HCT116 (cell line): ENCODE results near the gene ZNF462. TPM values are rescaled to one million over a fixed set of nuclear protein-coding genes. Genes with fewer than 3 reads are reported as not detected.

Experiments
- ATAC-seq: fragments of 200-7000 bp; cut with Tn5 transposase; 2 replicates; pipeline ENCODE4 v1.9.1; 2020; ENCODE audit warnings: mild to moderate bottlenecking, moderate library complexity
- BruUV-seq: library from RNA; stranded (reverse); fragments of 400-500 nt; replicated peaks from 2 replicates; lab custom pipeline; 2021; lab: Mats Ljungman, UMichigan
- CTCF ChIA-PET: fragments of 300-600 bp; sonication (Branson Sonifier 250); formaldehyde crosslinking; loops from one replicate; lab custom pipeline; 2021; ENCODE audit warnings: antibody characterized with exemption; lab: Charles Lee
- POLR2A ChIA-PET: fragments of 300-600, 350-600 bp; sonication (Branson Sonifier 250); formaldehyde crosslinking; loops from one replicate; lab custom pipeline; 2021; ENCODE audit warnings: antibody characterized with exemption; lab: Charles Lee
- RAD21 ChIA-PET, 2 experiments: fragments of 300-600 bp; sonication (Branson Sonifier 250); formaldehyde crosslinking; loops; one replicate each; lab custom pipeline; 2023; ENCODE audit warnings: low total read pairs in 2 of 2; ENCODE audit not compliant: uncharacterized antibody in 2 of 2, unreplicated experiment in 2 of 2, low non-redundant PET in 1 of 2; lab: Charles Lee
- DNase-seq: peaks from one replicate; pipeline ENCODE4 v3.0.0-alpha.2; 2010; ENCODE audit warnings: low read depth, low spot score
- H2AFZ ChIP-seq: fragments of 200-600 bp; shearing (Covaris generic), sonication (generic); 2 replicates; pipeline ENCODE4 v1.6.1; 2017; ENCODE audit warnings: low read depth, mixed run types, mixed read lengths, antibody characterized with exemption, low read length; ENCODE audit not compliant: poor library complexity, severe bottlenecking
- H3K27ac ChIP-seq: 2 replicates; pipeline ENCODE4 v1.5.1; 2012; ENCODE audit warnings: low read depth, low read length
- H3K27me3 ChIP-seq: fragments of 200-600 bp; sonication (generic); 2 replicates; pipeline ENCODE4 v1.6.1; 2016; ENCODE audit warnings: mixed run types, low read length, mixed read lengths; ENCODE audit not compliant: insufficient read depth
- H3K36me3 ChIP-seq, 2 experiments: fragments of 200-500 bp in 1 of 2; fragments of 200-600 bp in 1 of 2; sonication (Bioruptor generic) in 1 of 2; sonication (generic) in 1 of 2; 2 replicates each; pipeline versions ENCODE4 v1.5.1 to v1.6.1; 2014 to 2016; ENCODE audit warnings: low read length in 2 of 2, inconsistent platforms in 1 of 2, mixed read lengths in 1 of 2, mixed run types in 1 of 2; ENCODE audit not compliant: insufficient read depth in 2 of 2, control insufficient read depth in 1 of 2
- H3K4me1 ChIP-seq, 2 experiments: fragments of 200-600 bp in 1 of 2; sonication (generic) in 1 of 2; 2 replicates each; pipeline versions ENCODE4 v1.5.1 to v1.6.1; 2012 to 2017; ENCODE audit warnings: low read length in 2 of 2, inconsistent platforms in 1 of 2, mild to moderate bottlenecking in 1 of 2, mixed read lengths in 1 of 2, mixed run types in 1 of 2, moderate library complexity in 1 of 2; ENCODE audit not compliant: insufficient read depth in 2 of 2, control insufficient read depth in 1 of 2
- H3K4me2 ChIP-seq: fragments of 200-600 bp; sonication (generic); 2 replicates; pipeline ENCODE4 v1.6.1; 2017; ENCODE audit warnings: mixed run types, low read length, mixed read lengths
- H3K4me3 ChIP-seq, 2 experiments: fragments of 200-600 bp in 1 of 2; sonication (generic) in 1 of 2; replicated peaks in 1 of 2; 2 replicates each; pipeline ENCODE4 v1.5.1; 2011 to 2016; ENCODE audit warnings: low read length in 2 of 2, control low read depth in 1 of 2, low read depth in 1 of 2, mild to moderate bottlenecking in 1 of 2, mixed read lengths in 1 of 2, mixed run types in 1 of 2
- H3K79me2 ChIP-seq: fragments of 200-600 bp; sonication (generic); 2 replicates; pipeline ENCODE4 v1.6.1; 2017; ENCODE audit warnings: mild to moderate bottlenecking, mixed run types, low read length, moderate library complexity, mixed read lengths; ENCODE audit not compliant: insufficient read depth
- H3K9ac ChIP-seq: fragments of 200-600 bp; sonication (generic); 2 replicates; pipeline ENCODE4 v1.6.1; 2016; ENCODE audit warnings: low read length, mixed read lengths
- H3K9me2 ChIP-seq: fragments of 200-600 bp; sonication (generic), shearing (Covaris generic); 2 replicates; pipeline ENCODE4 v1.6.1; 2017; ENCODE audit warnings: mixed run types, mild to moderate bottlenecking, moderate library complexity; ENCODE audit not compliant: insufficient read depth
- H3K9me3 ChIP-seq, 2 experiments: fragments of 200-500 bp in 1 of 2; fragments of 200-600 bp in 1 of 2; sonication (Bioruptor generic) in 1 of 2; sonication (generic) in 1 of 2; 2 replicates each; pipeline ENCODE4 v1.6.1; 2014 to 2017; ENCODE audit warnings: low read length in 2 of 2, mixed read lengths in 2 of 2, inconsistent platforms in 1 of 2, low read depth in 1 of 2, mild to moderate bottlenecking in 1 of 2, mixed run types in 1 of 2, moderate library complexity in 1 of 2; ENCODE audit not compliant: control insufficient read depth in 1 of 2, insufficient read depth in 1 of 2
- H4K20me1 ChIP-seq: fragments of 200-600 bp; sonication (generic), shearing (Covaris generic); 2 replicates; pipeline ENCODE4 v1.6.1; 2017; ENCODE audit warnings: mixed run types, mild to moderate bottlenecking, moderate library complexity; ENCODE audit not compliant: insufficient read depth
- CEBPB ChIP-seq: IDR thresholded peaks from 2 replicates; pipeline ENCODE4 v1.6.1; 2012; ENCODE audit warnings: low read depth
- CTCF ChIP-seq, 3 experiments: fragments of 200-600 bp in 1 of 3; sonication (generic) in 1 of 3; IDR thresholded peaks in 2 of 3; conservative IDR thresholded peaks in 1 of 3; 2 replicates each; pipeline ENCODE4 v1.5.1; 2012 to 2017; ENCODE audit warnings: low read depth in 2 of 3, low read length in 2 of 3, antibody characterized with exemption in 1 of 3, borderline replicate concordance in 1 of 3, control low read depth in 1 of 3, mild to moderate bottlenecking in 1 of 3, mixed read lengths in 1 of 3, mixed run types in 1 of 3, moderate library complexity in 1 of 3; ENCODE audit not compliant: insufficient read depth in 1 of 3
- EGR1 ChIP-seq: IDR thresholded peaks from 2 replicates; pipeline ENCODE4 v1.6.1; 2012; ENCODE audit warnings: low read depth
- EZH2phosphoT487 ChIP-seq: fragments of 200-600 bp; IDR thresholded peaks from 2 replicates; pipeline ENCODE4 v1.6.1; 2018; ENCODE audit warnings: antibody characterized with exemption, borderline replicate concordance
- FOSL1 ChIP-seq: IDR thresholded peaks from 2 replicates; pipeline ENCODE4 v1.6.1; 2012; ENCODE audit warnings: low read depth
- MAX ChIP-seq: IDR thresholded peaks from 2 replicates; pipeline ENCODE4 v1.6.1; 2012
- POLR2A ChIP-seq: IDR thresholded peaks from 2 replicates; pipeline ENCODE4 v1.7.0; 2011; ENCODE audit warnings: borderline replicate concordance; ENCODE audit not compliant: insufficient read depth, insufficient read length; ENCODE audit errors: extremely low read depth
- REST ChIP-seq: IDR thresholded peaks from 2 replicates; pipeline ENCODE4 v1.6.1; 2012; ENCODE audit warnings: low read depth
- SIN3A ChIP-seq: IDR thresholded peaks from 2 replicates; pipeline ENCODE4 v1.6.1; 2012; ENCODE audit warnings: low read depth
- SP1 ChIP-seq: IDR thresholded peaks from 2 replicates; pipeline ENCODE4 v1.6.1; 2012; ENCODE audit warnings: low read depth
- SRF ChIP-seq: IDR thresholded peaks from 2 replicates; pipeline ENCODE4 v1.6.1; 2012; ENCODE audit warnings: low read depth
- TCF7L2 ChIP-seq: IDR thresholded peaks from 2 replicates; pipeline ENCODE4 v1.7.0; 2011; ENCODE audit warnings: borderline replicate concordance, inconsistent platforms; ENCODE audit not compliant: insufficient read depth, insufficient read length; ENCODE audit errors: extremely low read depth
- YY1 ChIP-seq: IDR thresholded peaks from 2 replicates; pipeline ENCODE4 v1.6.1; 2011; ENCODE audit warnings: low read length, low read depth, moderate library complexity, mild to moderate bottlenecking; ENCODE audit not compliant: insufficient replicate concordance; ENCODE audit errors: extremely low read depth
- ZFX ChIP-seq: fragments of 450-650 bp; IDR thresholded peaks from 2 replicates; pipeline ENCODE4 v1.6.1; 2017
- ZNF274 ChIP-seq: fragments of 200-500 bp; sonication (Bioruptor generic); IDR thresholded peaks from 2 replicates; pipeline ENCODE4 v1.6.1; 2014; ENCODE audit warnings: mild to moderate bottlenecking, low read depth, low read length, inconsistent platforms
- intact Hi-C: fragments of 100-400 bp; cut with micrococcal nuclease; formaldehyde crosslinking; loops from 2 replicates; pipeline ENCODE4 v1.10.0; 2022
- total RNA-seq: library from RNA; stranded (reverse); gene quantifications from one replicate; pipeline ENCODE4 v1.2.1, GENCODE V29; 2021; ENCODE audit not compliant: unreplicated experiment

Gene ZNF462
- total RNA-seq, 1 experiment from 2014 or later: 18.1 TPM

GRCh38 chr9:106974341-106974740 lies 111.4 kb downstream of the ZNF462 start:
- BruUV-seq: no TSS peak
- peaks cover 0 to 4% of the 10 kb centered on the region in 2 experiments; a peak in 2 of 4 replicates for H3K36me3 ChIP-seq

More at GRCh38 chr9:106974341-106974740, 111.4 kb downstream of the ZNF462 start:
- H4K20me1 ChIP-seq: no peaks in the 10 kb centered on the region
- H3K4me1 ChIP-seq: no peaks in the 10 kb centered on the region
- H2AFZ ChIP-seq: no peak overlapping the region
- H3K9ac ChIP-seq: no peak overlapping the region
- intact Hi-C loops: no loop called here
- H3K27ac ChIP-seq: no peak overlapping the region
- TF ChIP-seq SP1: no peak
- TF ChIP-seq FOSL1: no peak
- no peak for TF ChIP-seq ZFX
- TF ChIP-seq REST: no peak
- TF ChIP-seq SIN3A: no peak
- TF ChIP-seq CEBPB: no peak
- TF ChIP-seq ZNF274: no peak
- no peak for TF ChIP-seq EZH2phosphoT487
- no peak for TF ChIP-seq YY1
- TF ChIP-seq TCF7L2: no peak
- TF ChIP-seq SRF: no peak
- no peak for TF ChIP-seq MAX
- TF ChIP-seq CTCF (IDR thresholded peaks at IDR 0.05 in 2 of 3, conservative IDR thresholded peaks at IDR 0.05 in 1 of 3; ENCODE audit: borderline replicate concordance in 1 of 3, insufficient read depth in 1 of 3, low read depth in 2 of 3, low read length in 2 of 3): no peak
- no peak for TF ChIP-seq POLR2A
- no peak for TF ChIP-seq EGR1
- ChIA-PET POLR2A (no interaction called here), RAD21 (no interaction called here), CTCF (no interaction called here)
- no peak for DNase-seq
- no peaks in the 10 kb centered on the region for H3K79me2 ChIP-seq
- no peaks in the 10 kb centered on the region for H3K27me3 ChIP-seq
- no peaks in the 10 kb centered on the region for H3K9me3 ChIP-seq
- H3K4me2 ChIP-seq: no peak overlapping the region
- no peaks in the 10 kb centered on the region for H3K9me2 ChIP-seq
- ATAC-seq: no peak
- H3K4me3 ChIP-seq: no peak overlapping the region
